Measurements from ENCODE around the gene RPS16. TPM values are rescaled to one million over a fixed set of nuclear protein-coding genes. Genes with fewer than 3 reads are reported as not detected.
A peak's percentile ranks its signal among the peaks of the same experiment; 100 is the strongest.

Gene RPS16
- total and polyA plus RNA-seq, 2 of the 13 experiments (the other 11 are each of a cell fraction or from before 2014, with no cell fraction given) = 488 to 2,583 TPM

DNA sequence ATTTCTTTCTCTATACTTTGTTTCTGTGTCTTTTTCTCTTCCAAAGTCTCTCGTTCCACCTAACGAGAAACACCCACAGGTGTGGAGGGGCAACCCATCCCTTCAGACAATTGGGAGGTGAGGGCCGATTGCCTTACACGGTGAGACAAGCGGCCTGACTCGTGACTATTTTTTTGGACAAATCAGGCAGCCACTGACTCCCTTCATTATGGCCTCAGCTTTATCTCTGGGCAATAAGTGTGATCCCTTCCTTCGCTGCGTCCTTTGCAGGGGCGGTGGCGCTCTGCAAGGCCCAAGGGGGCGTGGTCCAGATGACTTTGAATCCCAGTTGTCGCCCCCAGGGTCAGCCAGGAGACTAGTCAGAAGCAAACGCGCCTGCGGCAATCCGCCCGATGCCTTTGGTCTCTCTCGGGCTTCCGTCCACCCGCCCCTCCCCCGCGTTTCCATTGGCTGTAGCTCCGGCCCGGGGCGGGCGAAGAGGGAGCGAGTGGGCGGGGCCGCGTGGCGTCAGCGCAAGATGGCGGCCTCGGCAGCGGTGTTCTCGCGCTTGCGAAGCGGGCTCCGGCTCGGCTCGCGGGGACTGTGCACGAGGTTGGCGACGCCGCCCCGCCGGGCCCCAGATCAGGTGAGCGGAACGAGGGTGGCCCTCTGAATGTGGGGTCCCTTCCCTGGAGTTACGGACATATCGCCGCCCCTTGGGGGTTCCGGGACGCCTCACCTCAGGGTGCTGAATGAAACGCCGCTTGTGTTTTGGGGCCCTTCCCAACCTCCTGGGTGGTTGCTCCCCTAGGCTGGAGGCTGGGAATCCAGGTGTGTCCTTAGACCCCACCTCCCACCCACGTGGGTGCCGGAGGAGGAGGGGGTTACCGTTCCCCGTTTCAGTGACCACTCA, 44.8 kb upstream of the RPS16 start, which contains the start of gene TIMM50 (continued):
- TF ChIP-seq, protein P1, sequence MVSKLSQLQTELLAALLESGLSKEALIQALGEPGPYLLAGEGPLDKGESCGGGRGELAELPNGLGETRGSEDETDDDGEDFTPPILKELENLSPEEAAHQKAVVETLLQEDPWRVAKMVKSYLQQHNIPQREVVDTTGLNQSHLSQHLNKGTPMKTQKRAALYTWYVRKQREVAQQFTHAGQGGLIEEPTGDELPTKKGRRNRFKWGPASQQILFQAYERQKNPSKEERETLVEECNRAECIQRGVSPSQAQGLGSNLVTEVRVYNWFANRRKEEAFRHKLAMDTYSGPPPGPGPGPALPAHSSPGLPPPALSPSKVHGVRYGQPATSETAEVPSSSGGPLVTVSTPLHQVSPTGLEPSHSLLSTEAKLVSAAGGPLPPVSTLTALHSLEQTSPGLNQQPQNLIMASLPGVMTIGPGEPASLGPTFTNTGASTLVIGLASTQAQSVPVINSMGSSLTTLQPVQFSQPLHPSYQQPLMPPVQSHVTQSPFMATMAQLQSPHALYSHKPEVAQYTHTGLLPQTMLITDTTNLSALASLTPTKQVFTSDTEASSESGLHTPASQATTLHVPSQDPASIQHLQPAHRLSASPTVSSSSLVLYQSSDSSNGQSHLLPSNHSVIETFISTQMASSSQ (IDR thresholded peaks at IDR 0.05; ENCODE audit: low read depth) = no peak
- TF ChIP-seq, protein P1 (CRISPR knock-in tag; IDR thresholded peaks at IDR 0.05; ENCODE audit: borderline replicate concordance) = peak; percentile 80; the same call in 1 of the 2 replicates
- TF ChIP-seq SRSF1 (optimal IDR thresholded peaks at IDR 0.05; ENCODE audit: low read depth, low read length) = peak; percentile 17
- TF ChIP-seq ARID4A (CRISPR knock-in tag; IDR thresholded peaks at IDR 0.05; ENCODE audit: borderline replicate concordance) = peak; percentile 95
- TF ChIP-seq SMAD3 (CRISPR knock-in tag; IDR thresholded peaks at IDR 0.05) = peak; percentile 51; the same call in 1 of the 2 replicates
- TF ChIP-seq ZNF839 (CRISPR knock-in tag; IDR thresholded peaks at IDR 0.05; ENCODE audit: borderline replicate concordance) = peak; percentile 92
- TF ChIP-seq, protein P2, sequence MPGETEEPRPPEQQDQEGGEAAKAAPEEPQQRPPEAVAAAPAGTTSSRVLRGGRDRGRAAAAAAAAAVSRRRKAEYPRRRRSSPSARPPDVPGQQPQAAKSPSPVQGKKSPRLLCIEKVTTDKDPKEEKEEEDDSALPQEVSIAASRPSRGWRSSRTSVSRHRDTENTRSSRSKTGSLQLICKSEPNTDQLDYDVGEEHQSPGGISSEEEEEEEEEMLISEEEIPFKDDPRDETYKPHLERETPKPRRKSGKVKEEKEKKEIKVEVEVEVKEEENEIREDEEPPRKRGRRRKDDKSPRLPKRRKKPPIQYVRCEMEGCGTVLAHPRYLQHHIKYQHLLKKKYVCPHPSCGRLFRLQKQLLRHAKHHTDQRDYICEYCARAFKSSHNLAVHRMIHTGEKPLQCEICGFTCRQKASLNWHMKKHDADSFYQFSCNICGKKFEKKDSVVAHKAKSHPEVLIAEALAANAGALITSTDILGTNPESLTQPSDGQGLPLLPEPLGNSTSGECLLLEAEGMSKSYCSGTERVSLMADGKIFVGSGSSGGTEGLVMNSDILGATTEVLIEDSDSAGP (CRISPR knock-in tag; IDR thresholded peaks at IDR 0.05; ENCODE audit: borderline replicate concordance) = peak; percentile 83; the same call in 1 of the 2 replicates
- TF ChIP-seq ZMAT5 (CRISPR knock-in tag; IDR thresholded peaks at IDR 0.05; ENCODE audit: borderline replicate concordance, low read depth) = no peak
- TF ChIP-seq ZNF543 (CRISPR knock-in tag; IDR thresholded peaks at IDR 0.05) = no peak; the same call in 1 of the 2 replicates
- TF ChIP-seq REL (CRISPR knock-in tag; conservative IDR thresholded peaks at IDR 0.05) = no peak
- no peak for TF ChIP-seq ELF4 (CRISPR knock-in tag; IDR thresholded peaks at IDR 0.05; ENCODE audit: borderline replicate concordance)
- TF ChIP-seq, protein P3, sequence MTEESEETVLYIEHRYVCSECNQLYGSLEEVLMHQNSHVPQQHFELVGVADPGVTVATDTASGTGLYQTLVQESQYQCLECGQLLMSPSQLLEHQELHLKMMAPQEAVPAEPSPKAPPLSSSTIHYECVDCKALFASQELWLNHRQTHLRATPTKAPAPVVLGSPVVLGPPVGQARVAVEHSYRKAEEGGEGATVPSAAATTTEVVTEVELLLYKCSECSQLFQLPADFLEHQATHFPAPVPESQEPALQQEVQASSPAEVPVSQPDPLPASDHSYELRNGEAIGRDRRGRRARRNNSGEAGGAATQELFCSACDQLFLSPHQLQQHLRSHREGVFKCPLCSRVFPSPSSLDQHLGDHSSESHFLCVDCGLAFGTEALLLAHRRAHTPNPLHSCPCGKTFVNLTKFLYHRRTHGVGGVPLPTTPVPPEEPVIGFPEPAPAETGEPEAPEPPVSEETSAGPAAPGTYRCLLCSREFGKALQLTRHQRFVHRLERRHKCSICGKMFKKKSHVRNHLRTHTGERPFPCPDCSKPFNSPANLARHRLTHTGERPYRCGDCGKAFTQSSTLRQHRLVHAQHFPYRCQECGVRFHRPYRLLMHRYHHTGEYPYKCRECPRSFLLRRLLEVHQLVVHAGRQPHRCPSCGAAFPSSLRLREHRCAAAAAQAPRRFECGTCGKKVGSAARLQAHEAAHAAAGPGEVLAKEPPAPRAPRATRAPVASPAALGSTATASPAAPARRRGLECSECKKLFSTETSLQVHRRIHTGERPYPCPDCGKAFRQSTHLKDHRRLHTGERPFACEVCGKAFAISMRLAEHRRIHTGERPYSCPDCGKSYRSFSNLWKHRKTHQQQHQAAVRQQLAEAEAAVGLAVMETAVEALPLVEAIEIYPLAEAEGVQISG (CRISPR knock-in tag; IDR thresholded peaks at IDR 0.05) = peak; percentile 85

Measured in HepG2 (cell line).